Activated effector memory CD4-positive, alpha-beta T cell treated with Interleukin-2 at 50 U/mL for 16 hours (primary cell): ENCODE measurements around the gene APOA4.
A peak's percentile ranks its signal among the peaks of the same experiment; 100 is the strongest.
"Not testable (repeated sequence)": the region's sequence is repeated elsewhere in the genome, so short reads cannot be mapped to it uniquely, and the experiment has no call there.

Experiments used
- DNase-seq: peaks from one replicate; pipeline ENCODE4 v3.0.0-alpha.2; 2020

The APOA4 gene

GRCh38 chr11:116847612-116848011 is 24.5 kb upstream of the APOA4 start:
- no peak for DNase-seq

GRCh38 chr11:116844722-116845121 is 21.6 kb upstream of the APOA4 start:
- no peak for DNase-seq

- DNase-seq: no peak
Observed at GRCh38 chr11:116843661-116844060, 20.6 kb upstream of the APOA4 start.

- no peak for DNase-seq
Observed at GRCh38 chr11:116842909-116843308, 19.8 kb upstream of the APOA4 start.

- DNase-seq: no peak
Observed at GRCh38 chr11:116842117-116842516, 19.0 kb upstream of the APOA4 start.

- DNase-seq: no peak
Observed at GRCh38 chr11:116840746-116841296, 17.7 kb upstream of the APOA4 start.

- no peak for DNase-seq
Observed at GRCh38 chr11:116840224-116840745, 17.2 kb upstream of the APOA4 start.

GRCh38 chr11:116838321-116839084 is 15.4 kb upstream of the APOA4 start:
- no peak for DNase-seq

GRCh38 chr11:116837231-116838091 is 14.4 kb upstream of the APOA4 start, which contains the start of gene APOA1:
Gene APOA1 (minus strand): TSS chr11:116837622. CDS start chr11:116837387, 235 bp downstream.
- no peak for DNase-seq

GRCh38 chr11:116836632-116836991 is 13.5 kb upstream of the APOA4 start:
- no peak for DNase-seq

GRCh38 chr11:116835791-116836631 is 12.9 kb upstream of the APOA4 start:
- DNase-seq: peak; percentile 72

- DNase-seq: no peak
Observed at GRCh38 chr11:116835042-116835772, 12.1 kb upstream of the APOA4 start.

GRCh38 chr11:116834535-116835041 is 11.5 kb upstream of the APOA4 start:
- not testable (repeated sequence) for DNase-seq

- no peak for DNase-seq
Observed at GRCh38 chr11:116833816-116834534, 10.9 kb upstream of the APOA4 start.

GRCh38 chr11:116833491-116833815 is 10.3 kb upstream of the APOA4 start:
- DNase-seq: no peak

GRCh38 chr11:116832350-116833290 is 9.5 kb upstream of the APOA4 start:
- DNase-seq: no peak

GRCh38 chr11:116831790-116832349 is 8.8 kb upstream of the APOA4 start:
- DNase-seq: no peak

- DNase-seq: no peak
Observed at GRCh38 chr11:116830184-116830912, 7.2 kb upstream of the APOA4 start.
